GM19238 (cell line): ENCODE measurements around the gene FOXRED1.

Experiments
- DNase-seq: peaks from one replicate; pipeline ENCODE4 v3.0.0; 2011; ENCODE audit warnings: low spot score; ENCODE audit not compliant: insufficient read length

Gene FOXRED1

GRCh38 chr11:126311401-126312291 lies 42.7 kb downstream of the FOXRED1 start:
- peak; percentile 19 for DNase-seq

- no peak for DNase-seq
These were observed 44.0 kb downstream of the FOXRED1 start for GRCh38 chr11:126312961-126313360.

- DNase-seq, result no peak
These were observed 44.9 kb downstream of the FOXRED1 start for GRCh38 chr11:126313826-126314225.

GRCh38 chr11:126317432-126317755 lies 48.4 kb downstream of the FOXRED1 start:
- DNase-seq, result no peak

GRCh38 chr11:126317756-126318573 lies 49.0 kb downstream of the FOXRED1 start:
- DNase-seq, result no peak

- DNase-seq, result no peak
These were observed 49.8 kb downstream of the FOXRED1 start for GRCh38 chr11:126318574-126319373.

- DNase-seq, result no peak
These were observed 50.4 kb downstream of the FOXRED1 start for GRCh38 chr11:126319374-126319740.

- no peak for DNase-seq
These were observed 54.0 kb downstream of the FOXRED1 start for GRCh38 chr11:126322996-126323395.

- no peak for DNase-seq
These were observed 58.5 kb downstream of the FOXRED1 start for GRCh38 chr11:126327281-126328000.
